Islet of Langerhans (tissue), 1 donor: ENCODE results near the gene EVA1B.

Experiments used
- FAIRE-seq: peaks from one replicate; lab custom pipeline; 2011; peaks lifted over from hg19 to GRCh38; lab: Jason Lieb, UNC

EVA1B gene

DNA sequence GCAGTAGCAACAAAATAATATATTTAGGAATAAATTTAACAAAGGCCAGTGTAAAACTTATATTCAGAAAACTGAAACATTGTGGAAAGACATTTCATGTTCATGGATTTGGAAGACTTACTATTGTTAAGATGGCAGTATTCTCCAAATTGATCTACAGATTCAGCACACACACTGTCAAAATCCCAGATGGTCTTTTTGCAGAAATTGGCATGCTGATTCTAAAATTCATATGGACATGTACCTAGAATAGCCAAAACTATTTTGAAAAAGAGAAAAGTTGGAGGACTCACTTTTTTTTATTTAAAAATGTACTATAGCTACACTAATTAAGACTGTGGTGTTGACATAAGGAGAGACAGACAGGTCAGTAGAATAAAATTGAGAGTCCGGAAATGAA is 49.2 kb downstream of the EVA1B start:
- no peak for FAIRE-seq

DNA sequence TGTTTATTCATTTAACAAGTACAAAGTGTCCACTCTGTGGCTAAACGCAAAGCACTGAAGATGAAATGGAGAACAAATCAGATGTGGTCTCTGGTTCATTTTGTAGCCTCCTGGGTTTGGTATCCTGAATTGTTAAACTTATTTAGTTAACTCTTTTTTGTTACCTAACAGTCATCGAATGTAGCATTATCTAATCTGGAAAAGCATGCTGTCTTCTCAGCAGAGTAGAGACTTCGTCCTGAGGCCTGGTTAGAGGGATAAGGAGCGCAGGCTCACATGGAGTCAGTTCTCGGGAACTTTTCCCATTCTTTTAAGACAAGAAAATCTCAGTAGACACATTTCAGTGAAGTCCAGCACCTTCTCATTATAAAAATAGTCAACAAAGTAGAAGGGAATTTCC is 50.4 kb downstream of the EVA1B start:
- no peak for FAIRE-seq
